HEK293 (cell line): ENCODE data around the gene OXNAD1.
"Not testable (repeated sequence)": the region's sequence is repeated elsewhere in the genome, so short reads cannot be mapped to it uniquely, and the experiment has no call there.

Experiments used
- CTCF ChIA-PET: fragments of 350-600 bp; formaldehyde crosslinking; extraction: SDS; loops from one replicate; lab custom pipeline; 2021; ENCODE audit warnings: antibody characterized with exemption; lab: Yijun Ruan, JAX
- POLR2A ChIA-PET: fragments of 300-600 bp; formaldehyde crosslinking; extraction: SDS; loops from one replicate; lab custom pipeline; 2020; ENCODE audit warnings: antibody characterized with exemption, inconsistent platforms; lab: Yijun Ruan, JAX
- H3K27ac ChIP-seq: fragments of 200-500 bp; sonication (Bioruptor generic); 2 replicates; pipeline ENCODE4 v1.5.1; 2014; ENCODE audit warnings: low read depth, low read length, control low read depth, inconsistent platforms; ENCODE audit errors: extremely low read depth
- H3K36me3 ChIP-seq, 2 experiments: fragments of 200-500 bp in 1 of 2; sonication (Bioruptor generic) in 1 of 2; 1 replicate in 1 of 2; 2 replicates in 1 of 2; pipeline ENCODE4 v1.5.1; 2014 to 2017; ENCODE audit warnings: inconsistent platforms in 2 of 2, low read length in 2 of 2; ENCODE audit not compliant: control insufficient read depth in 2 of 2, insufficient read depth in 1 of 2
- H3K4me1 ChIP-seq: fragments of 200-500 bp; sonication (Bioruptor generic); 2 replicates; pipeline ENCODE4 v1.5.1; 2014; ENCODE audit warnings: mild to moderate bottlenecking, low read length, inconsistent platforms; ENCODE audit not compliant: control insufficient read depth, insufficient read depth
- H3K4me3 ChIP-seq: 2 replicates; pipeline ENCODE4 v1.5.1; 2011; ENCODE audit warnings: low read depth, mild to moderate bottlenecking, control low read depth, low read length, moderate library complexity
- H3K9me3 ChIP-seq: fragments of 200-500 bp; sonication (Bioruptor generic); 2 replicates; pipeline ENCODE4 v1.5.1; 2014; ENCODE audit warnings: low read depth, low read length, inconsistent platforms; ENCODE audit not compliant: control insufficient read depth, insufficient read depth
- AEBP2 ChIP-seq: fragments of 450-650 bp; formaldehyde crosslinking; IDR thresholded peaks from 2 replicates; pipeline ENCODE4 v1.5.1; 2016; ENCODE audit warnings: missing biosample characterization, missing genetic modification characterization, borderline replicate concordance
- BCL11B ChIP-seq: fragments of 450-650 bp; formaldehyde crosslinking; IDR thresholded peaks from 2 replicates; pipeline ENCODE4 v1.5.1; 2016; ENCODE audit warnings: low read depth, missing biosample characterization, missing genetic modification characterization
- EGR2 ChIP-seq: fragments of 450-650 bp; formaldehyde crosslinking; IDR thresholded peaks from 2 replicates; pipeline ENCODE4 v1.5.1; 2016; ENCODE audit warnings: low read depth, missing biosample characterization, missing genetic modification characterization
- KLF1 ChIP-seq: fragments of 450-650 bp; formaldehyde crosslinking; IDR thresholded peaks from 2 replicates; pipeline ENCODE4 v1.5.1; 2016; ENCODE audit warnings: missing biosample characterization, missing genetic modification characterization
- KLF8 ChIP-seq: fragments of 450-650 bp; formaldehyde crosslinking; IDR thresholded peaks from 2 replicates; pipeline ENCODE4 v1.5.1; 2016; ENCODE audit warnings: missing biosample characterization, missing genetic modification characterization
- MYNN ChIP-seq: fragments of 450-650 bp; formaldehyde crosslinking; IDR thresholded peaks from 2 replicates; pipeline ENCODE4 v1.5.1; 2016; ENCODE audit warnings: missing biosample characterization, missing genetic modification characterization, borderline replicate concordance
- OVOL3 ChIP-seq: fragments of 450-650 bp; formaldehyde crosslinking; IDR thresholded peaks from 2 replicates; pipeline ENCODE4 v1.5.1; 2016; ENCODE audit warnings: missing biosample characterization, missing genetic modification characterization
- PRDM1 ChIP-seq: fragments of 450-650 bp; formaldehyde crosslinking; IDR thresholded peaks from 2 replicates; pipeline ENCODE4; 2016; ENCODE audit warnings: missing biosample characterization, missing genetic modification characterization
- PRDM6 ChIP-seq: fragments of 450-650 bp; formaldehyde crosslinking; IDR thresholded peaks from 2 replicates; pipeline ENCODE4 v1.5.1; 2017; ENCODE audit warnings: missing biosample characterization, missing genetic modification characterization
- SCRT1 ChIP-seq: fragments of 450-650 bp; formaldehyde crosslinking; IDR thresholded peaks from 2 replicates; pipeline ENCODE4 v1.5.1; 2016; ENCODE audit warnings: missing biosample characterization, missing genetic modification characterization, borderline replicate concordance
- SCRT2 ChIP-seq: fragments of 450-650 bp; formaldehyde crosslinking; IDR thresholded peaks from 2 replicates; pipeline ENCODE4 v1.5.1; 2016; ENCODE audit warnings: missing biosample characterization, missing genetic modification characterization
- SP2 ChIP-seq: fragments of 450-650 bp; formaldehyde crosslinking; IDR thresholded peaks from 2 replicates; pipeline ENCODE4 v1.5.1; 2016; ENCODE audit warnings: missing biosample characterization, missing genetic modification characterization
- SP7 ChIP-seq: fragments of 450-650 bp; formaldehyde crosslinking; IDR thresholded peaks from 2 replicates; pipeline ENCODE4 v1.5.1; 2016; ENCODE audit warnings: missing biosample characterization, missing genetic modification characterization
- WT1 ChIP-seq: fragments of 450-650 bp; formaldehyde crosslinking; IDR thresholded peaks from 2 replicates; pipeline ENCODE4 v1.5.1; 2016; ENCODE audit warnings: missing biosample characterization, missing genetic modification characterization
- YY1 ChIP-seq: fragments of 450-650 bp; formaldehyde crosslinking; IDR thresholded peaks from 2 replicates; pipeline ENCODE4 v1.5.1; 2018; ENCODE audit warnings: missing biosample characterization, missing genetic modification characterization
- ZBTB17 ChIP-seq: fragments of 450-650 bp; formaldehyde crosslinking; IDR thresholded peaks from 2 replicates; pipeline ENCODE4 v1.5.1; 2016; ENCODE audit warnings: missing biosample characterization, missing genetic modification characterization
- ZBTB21 ChIP-seq: fragments of 450-650 bp; formaldehyde crosslinking; IDR thresholded peaks from 2 replicates; pipeline ENCODE4 v1.5.1; 2017; ENCODE audit warnings: missing biosample characterization, missing genetic modification characterization
- ZBTB7A ChIP-seq: fragments of 450-650 bp; formaldehyde crosslinking; IDR thresholded peaks from 2 replicates; pipeline ENCODE4 v1.5.1; 2016; ENCODE audit warnings: low read depth, missing biosample characterization, missing genetic modification characterization
- ZFHX2 ChIP-seq: fragments of 450-650 bp; formaldehyde crosslinking; conservative IDR thresholded peaks from 2 replicates; pipeline ENCODE4 v1.5.1; 2016; ENCODE audit warnings: missing biosample characterization, missing genetic modification characterization
- ZNF121 ChIP-seq: fragments of 450-650 bp; formaldehyde crosslinking; IDR thresholded peaks from 2 replicates; pipeline ENCODE4 v1.5.1; 2016; ENCODE audit warnings: missing biosample characterization, missing genetic modification characterization
- ZNF398 ChIP-seq: fragments of 450-650 bp; formaldehyde crosslinking; IDR thresholded peaks from 2 replicates; pipeline ENCODE4 v1.5.1; 2017; ENCODE audit warnings: missing biosample characterization, missing genetic modification characterization
- ZNF449 ChIP-seq: fragments of 450-650 bp; formaldehyde crosslinking; IDR thresholded peaks from 2 replicates; pipeline ENCODE4 v1.5.1; 2017; ENCODE audit warnings: missing biosample characterization, mild to moderate bottlenecking, missing genetic modification characterization, moderate library complexity
- ZNF600 ChIP-seq: fragments of 450-650 bp; formaldehyde crosslinking; IDR thresholded peaks from 2 replicates; pipeline ENCODE4 v1.5.1; 2016; ENCODE audit warnings: missing biosample characterization, missing genetic modification characterization
- ZNF707 ChIP-seq: fragments of 450-650 bp; formaldehyde crosslinking; IDR thresholded peaks from 2 replicates; pipeline ENCODE4 v1.5.1; 2016; ENCODE audit warnings: missing biosample characterization, missing genetic modification characterization
- ZSCAN30 ChIP-seq: fragments of 450-650 bp; IDR thresholded peaks from 2 replicates; pipeline ENCODE4 v1.5.1; 2018; ENCODE audit warnings: missing biosample characterization, mild to moderate bottlenecking, missing genetic modification characterization, moderate library complexity

Gene OXNAD1

GRCh38 chr3:16309558-16309957 lies 44.5 kb downstream of the OXNAD1 start:
- ChIA-PET POLR2A (no interaction called here), CTCF (no interaction called here)
- H3K27ac ChIP-seq = no peak overlapping the region
- H3K4me3 ChIP-seq = no peak overlapping the region
- peaks cover 0 to 37% of the 10 kb centered on the region in 2 experiments; a peak in 1 of 3 replicates for H3K36me3 ChIP-seq
- H3K9me3 ChIP-seq = no peaks in the 10 kb centered on the region
- TF ChIP-seq ZBTB17 (tag by site-specific recombination) (no peak), PRDM1 (tag by site-specific recombination) (peak; percentile 41; the same call in 1 of the 2 replicates), YY1 (no peak), ZNF121 (tag by site-specific recombination) (no peak), SP7 (tag by site-specific recombination) (peak; percentile 62; the same call in 1 of the 2 replicates), ZBTB21 (tag by site-specific recombination) (no peak), MYNN (tag by site-specific recombination) (no peak), ZNF449 (tag by site-specific recombination) (no peak), OVOL3 (no peak), EGR2 (peak; percentile 32; the same call in 1 of the 2 replicates), PRDM6 (tag by site-specific recombination) (no peak), ZNF398 (tag by site-specific recombination) (no peak), KLF8 (no peak), ZNF707 (tag by site-specific recombination) (no peak), SP2 (tag by site-specific recombination) (0 out of 2 replicates have a peak, but pooled peaks have one; percentile 28), WT1 (no peak), ZFHX2 (tag by site-specific recombination) (0 out of 2 replicates have a peak, but pooled peaks have one; percentile 19), ZNF600 (tag by site-specific recombination) (0 out of 2 replicates have a peak, but pooled peaks have one; percentile 26)
- H3K4me1 ChIP-seq = no peaks in the 10 kb centered on the region

- CTCF ChIA-PET, H3K4me3 ChIP-seq, H3K4me1 ChIP-seq, H3K27ac ChIP-seq, POLR2A ChIA-PET, H3K9me3 ChIP-seq: not testable (repeated sequence)
- H3K36me3 ChIP-seq = peaks cover 0 to 31% of the 10 kb centered on the region in 2 experiments; a peak in 2 of 3 replicates
These were observed 45.5 kb downstream of the OXNAD1 start for GRCh38 chr3:16310486-16310885.

- no peak for TF ChIP-seq ZSCAN30 (tag by site-specific recombination)
- no peak for TF ChIP-seq KLF1 (tag by site-specific recombination)
- TF ChIP-seq SCRT2 = peak; percentile 85
- TF ChIP-seq SCRT1 (tag by site-specific recombination) = peak; percentile 39; the same call in 1 of the 2 replicates
- TF ChIP-seq AEBP2 (tag by site-specific recombination) = no peak
- TF ChIP-seq BCL11B (tag by site-specific recombination) = no peak
- TF ChIP-seq ZBTB7A (tag by site-specific recombination) = no peak
- TF ChIP-seq, all 188 proteins: peak for 2
- ChIA-PET POLR2A (no interaction called here), CTCF (interaction anchor here (0.5 to 0.8 kb wide), 2 partner anchors 280 to 1240 kb away, joined by 3 read pairs; no protein-coding TSS in a partner anchor)
- Histone ChIP-seq H3K27ac (no peak overlapping the region), H3K4me1 (no peaks in the 10 kb centered on the region), H3K4me3 (no peak overlapping the region), H3K36me3 (peaks cover 0 to 36% of the 10 kb centered on the region in 2 experiments; a peak in 2 of 3 replicates), H3K9me3 (no peaks in the 10 kb centered on the region)
These were observed 47.0 kb downstream of the OXNAD1 start for GRCh38 chr3:16311960-16312451.
